HepG2 (cell line): ENCODE results near the gene AUTS2. TPM values are rescaled to one million over a fixed set of nuclear protein-coding genes. Genes with fewer than 3 reads are reported as not detected.

Experiments used
- ATAC-seq: fragments of 200-7000 bp; cut with Tn5 transposase; 3 replicates; pipeline ENCODE4 v1.9.1; 2020; ENCODE audit warnings: mild to moderate bottlenecking, moderate library complexity
- BruUV-seq: library from RNA; stranded (reverse); fragments of 400-500 nt; replicated peaks from 2 replicates; lab custom pipeline; 2021; lab: Mats Ljungman, UMichigan
- CTCF ChIA-PET: fragments of 300-600 bp; formaldehyde crosslinking; extraction: SDS; loops from one replicate; lab custom pipeline; 2021; ENCODE audit warnings: low total read pairs, inconsistent platforms, low intra/inter-chr PET ratio; lab: Yijun Ruan, JAX
- POLR2A ChIA-PET: fragments of 350-600 bp; sonication (Branson Sonifier 250); formaldehyde crosslinking; loops from one replicate; lab custom pipeline; 2020; ENCODE audit warnings: antibody characterized with exemption, inconsistent platforms; lab: Yijun Ruan, JAX
- DNase-seq: peaks from one replicate; pipeline ENCODE4 v3.0.0-alpha.2; 2015; ENCODE audit warnings: low spot score
- FAIRE-seq: peaks from 3 replicates; lab custom pipeline; 2011; peaks lifted over from hg19 to GRCh38; lab: Jason Lieb, UNC
- H2AFZ ChIP-seq: one replicate; pipeline ENCODE4 v1.6.1; 2011; ENCODE audit warnings: low read length, inconsistent platforms
- H3K27ac ChIP-seq: fragments of 300-600 bp; 3 replicates; pipeline ENCODE4 v1.8.0; 2011; ENCODE audit warnings: mixed run types, mild to moderate bottlenecking, mixed read lengths, low read length, inconsistent platforms; ENCODE audit not compliant: insufficient read depth; ENCODE audit errors: extremely low read length
- H3K27me3 ChIP-seq, 2 experiments: fragments of 200-600 bp in 1 of 2; 2 replicates in 1 of 2; 3 replicates in 1 of 2; pipeline versions ENCODE4 v1.6.0 to v1.8.0; 2011; ENCODE audit warnings: low read length in 2 of 2, mild to moderate bottlenecking in 2 of 2, moderate library complexity in 2 of 2, inconsistent platforms in 1 of 2; ENCODE audit not compliant: insufficient read depth in 2 of 2, control insufficient read depth in 1 of 2
- H3K36me3 ChIP-seq, 2 experiments: fragments of 200-600 bp in 1 of 2; replicated peaks in 1 of 2; 2 replicates in 1 of 2; 3 replicates in 1 of 2; pipeline versions ENCODE4 v1.5.1 to v1.8.0; 2011; ENCODE audit warnings: low read length in 2 of 2, inconsistent platforms in 1 of 2; ENCODE audit not compliant: insufficient read depth in 2 of 2, control insufficient read depth in 1 of 2
- H3K4me1 ChIP-seq: 2 replicates; pipeline ENCODE4 v1.5.1; 2012; ENCODE audit warnings: low read length, inconsistent platforms; ENCODE audit not compliant: insufficient read depth
- H3K4me2 ChIP-seq: 2 replicates; pipeline ENCODE4 v1.6.0; 2011; ENCODE audit warnings: low read depth, low read length, inconsistent platforms
- H3K4me3 ChIP-seq, 3 experiments: fragments of 200-600 bp in 1 of 3; sonication (generic), shearing (Covaris generic) in 1 of 3; replicated peaks in 1 of 3; 2 replicates each; pipeline ENCODE4 v1.5.1; 2011 to 2016; ENCODE audit warnings: low read length in 3 of 3, inconsistent platforms in 2 of 3, low read depth in 2 of 3, mild to moderate bottlenecking in 2 of 3, control low read depth in 1 of 3, mixed read lengths in 1 of 3; ENCODE audit not compliant: insufficient read depth in 1 of 3
- H3K79me2 ChIP-seq: one replicate; pipeline ENCODE4 v1.6.1; 2011; ENCODE audit warnings: low read length, inconsistent platforms; ENCODE audit not compliant: insufficient read depth
- H3K9ac ChIP-seq: 2 replicates; pipeline ENCODE4 v1.6.0; 2011; ENCODE audit warnings: mild to moderate bottlenecking, low read depth, low read length, inconsistent platforms; ENCODE audit not compliant: insufficient read depth
- H3K9me3 ChIP-seq: 2 replicates; pipeline ENCODE4 v1.5.1; 2012; ENCODE audit warnings: mild to moderate bottlenecking, low read length
- H4K20me1 ChIP-seq: 2 replicates; pipeline ENCODE4 v1.6.0; 2011; ENCODE audit warnings: inconsistent platforms, mild to moderate bottlenecking, low read length, moderate library complexity; ENCODE audit not compliant: insufficient read depth
- ZKSCAN5 ChIP-seq: sonication (generic); formaldehyde crosslinking; IDR thresholded peaks from 2 replicates; pipeline ENCODE4 v1.5.1; 2020; ENCODE audit warnings: mild to moderate bottlenecking, missing genetic modification reagents
- ZNF430 ChIP-seq: sonication (generic); formaldehyde crosslinking; IDR thresholded peaks from 2 replicates; pipeline ENCODE4 v1.9.0; 2021; ENCODE audit warnings: mild to moderate bottlenecking, missing genetic modification reagents
- WGBS: methylation state at CpG from one replicate; pipeline ENCODE4 v1.1.6; 2017; ENCODE audit warnings: low lambda C conversion rate; 5-methylcytosine and 5-hydroxymethylcytosine counted together
- in situ Hi-C: cut with HindIII; loops from 2 replicates; pipeline ENCODE4 v1.10.0; 2017; ENCODE audit warnings: low pct_unique_long_range_greater_than_20kb; ENCODE audit not compliant: extremely low pct_ligation_motif_present
- intact Hi-C: fragments of 100-400 bp; cut with micrococcal nuclease; formaldehyde crosslinking; loops from one replicate; pipeline ENCODE4 v1.10.0; 2022; ENCODE audit not compliant: unreplicated experiment
- polyA plus RNA-seq, 8 experiments: library from polyadenylated mRNA; depleted of rRNA in 3 of 8; stranded (reverse) in 7 of 8; unstranded in 1 of 8; fragments of >200 nt; fragmentation: Illumina TruSeq in 4 of 8; extraction: Trizol in 4 of 8; gene quantifications; 2 replicates each; pipeline versions ENCODE4 v1.2.1 to v1.2.3, GENCODE V29; 2011 to 2016; ENCODE audit warnings: low read depth in 4 of 8, missing spikeins in 1 of 8, mixed read lengths in 1 of 8; ENCODE audit not compliant: insufficient read depth in 1 of 8
- total RNA-seq, 5 experiments: library from RNA; depleted of rRNA; stranded (reverse); fragments of >200 nt; fragmentation: Illumina TruSeq; extraction: Trizol; gene quantifications; 2 replicates each; pipeline ENCODE4 v1.2.3, GENCODE V29; 2016; ENCODE audit warnings: low read depth in 1 of 5
- TF ChIP-seq, protein P1 (sequence below): sonication (generic); formaldehyde crosslinking; IDR thresholded peaks from 2 replicates; pipeline ENCODE4 v1.9.0; 2022; ENCODE audit warnings: low read depth, missing genetic modification reagents
- TF ChIP-seq, protein P2 (sequence below): sonication (generic); formaldehyde crosslinking; IDR thresholded peaks from 2 replicates; pipeline ENCODE4 v1.5.0; 2020; ENCODE audit warnings: mild to moderate bottlenecking, missing genetic modification reagents, borderline replicate concordance

AUTS2 gene
- total and polyA plus RNA-seq, 2 of the 13 experiments (the other 11 are each of a cell fraction or from before 2014, with no cell fraction given): 0.38 TPM; not detected in 1

DNA sequence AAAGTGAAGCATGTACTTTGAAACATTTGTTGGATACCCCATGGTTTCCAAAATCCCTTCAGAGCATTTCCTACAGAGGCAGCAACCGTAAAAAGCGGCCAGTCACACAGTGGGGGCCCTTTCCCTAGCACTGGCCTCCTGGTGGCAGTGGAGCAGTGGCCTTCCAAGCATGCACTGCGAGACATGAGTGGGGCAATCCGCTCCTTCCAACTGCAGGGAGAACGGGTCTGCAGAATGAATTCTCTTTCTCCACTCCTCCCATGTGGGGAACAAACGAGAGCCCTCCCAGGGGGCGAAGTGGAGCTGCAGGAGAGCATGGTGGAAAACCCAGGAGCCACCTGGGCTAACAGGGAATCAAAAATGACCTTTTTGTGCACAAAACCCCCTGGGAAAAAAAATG, 990.7 kb downstream of the AUTS2 start:
- CTCF ChIA-PET: no interaction called here
- WGBS: 18% methylated on average over 3 of the region's 7 CpGs

More for the DNA sequence above, 990.7 kb downstream of the AUTS2 start:
- H3K27ac ChIP-seq: no peak overlapping the region
- H3K4me3 ChIP-seq: no peak overlapping the region
- BruUV-seq: no TSS peak
- H3K4me2 ChIP-seq: no peak overlapping the region
- no peak overlapping the region for H2AFZ ChIP-seq
- H3K27me3 ChIP-seq: no peaks in the 10 kb centered on the region; a peak in 1 of 5 replicates
- POLR2A ChIA-PET: no interaction called here
- no peak for FAIRE-seq
- no peak for DNase-seq
- H3K9ac ChIP-seq: no peak overlapping the region
- in situ Hi-C loops (no loop called here), intact Hi-C loops (no loop called here)
- TF ChIP-seq ZNF430 (CRISPR knock-in tag): no peak
- TF ChIP-seq, protein P1, sequence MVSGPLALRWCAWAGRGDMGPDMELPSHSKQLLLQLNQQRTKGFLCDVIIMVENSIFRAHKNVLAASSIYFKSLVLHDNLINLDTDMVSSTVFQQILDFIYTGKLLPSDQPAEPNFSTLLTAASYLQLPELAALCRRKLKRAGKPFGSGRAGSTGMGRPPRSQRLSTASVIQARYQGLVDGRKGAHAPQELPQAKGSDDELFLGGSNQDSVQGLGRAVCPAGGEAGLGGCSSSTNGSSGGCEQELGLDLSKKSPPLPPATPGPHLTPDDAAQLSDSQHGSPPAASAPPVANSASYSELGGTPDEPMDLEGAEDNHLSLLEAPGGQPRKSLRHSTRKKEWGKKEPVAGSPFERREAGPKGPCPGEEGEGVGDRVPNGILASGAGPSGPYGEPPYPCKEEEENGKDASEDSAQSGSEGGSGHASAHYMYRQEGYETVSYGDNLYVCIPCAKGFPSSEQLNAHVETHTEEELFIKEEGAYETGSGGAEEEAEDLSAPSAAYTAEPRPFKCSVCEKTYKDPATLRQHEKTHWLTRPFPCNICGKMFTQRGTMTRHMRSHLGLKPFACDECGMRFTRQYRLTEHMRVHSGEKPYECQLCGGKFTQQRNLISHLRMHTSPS (CRISPR knock-in tag): no peak
- TF ChIP-seq, protein P2, sequence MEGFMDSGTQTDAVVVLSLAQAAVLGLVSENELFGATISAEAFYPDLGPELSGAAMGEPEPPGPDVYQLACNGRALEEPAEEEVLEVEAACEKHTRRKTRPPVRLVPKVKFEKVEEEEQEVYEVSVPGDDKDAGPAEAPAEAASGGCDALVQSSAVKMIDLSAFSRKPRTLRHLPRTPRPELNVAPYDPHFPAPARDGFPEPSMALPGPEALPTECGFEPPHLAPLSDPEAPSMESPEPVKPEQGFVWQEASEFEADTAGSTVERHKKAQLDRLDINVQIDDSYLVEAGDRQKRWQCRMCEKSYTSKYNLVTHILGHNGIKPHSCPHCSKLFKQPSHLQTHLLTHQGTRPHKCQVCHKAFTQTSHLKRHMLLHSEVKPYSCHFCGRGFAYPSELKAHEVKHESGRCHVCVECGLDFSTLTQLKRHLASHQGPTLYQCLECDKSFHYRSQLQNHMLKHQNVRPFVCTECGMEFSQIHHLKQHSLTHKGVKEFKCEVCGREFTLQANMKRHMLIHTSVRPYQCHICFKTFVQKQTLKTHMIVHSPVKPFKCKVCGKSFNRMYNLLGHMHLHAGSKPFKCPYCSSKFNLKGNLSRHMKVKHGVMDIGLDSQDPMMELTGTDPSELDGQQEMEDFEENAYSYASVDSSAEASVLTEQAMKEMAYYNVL: no peak
- TF ChIP-seq ZKSCAN5 (CRISPR knock-in tag): no peak
- no peaks in the 10 kb centered on the region for H3K79me2 ChIP-seq
- H3K36me3 ChIP-seq: no peaks in the 10 kb centered on the region
- H3K4me1 ChIP-seq: peaks cover 11% of the 10 kb centered on the region
- ATAC-seq: no peak
- H4K20me1 ChIP-seq: no peaks in the 10 kb centered on the region
- H3K9me3 ChIP-seq: no peaks in the 10 kb centered on the region
